K562 (cell line): ENCODE measurements around the gene N4BP3. TPM values are rescaled to one million over a fixed set of nuclear protein-coding genes. Genes with fewer than 3 reads are reported as not detected.

Experiments used
- CBFB ChIP-seq: sonication (generic); formaldehyde crosslinking; IDR thresholded peaks from 2 replicates; pipeline ENCODE4 v1.4.0; 2020; ENCODE audit warnings: mild to moderate bottlenecking, missing genetic modification reagents
- CC2D1A ChIP-seq: fragments of 450-650 bp; IDR thresholded peaks from 2 replicates; pipeline ENCODE4 v1.6.1; 2017; ENCODE audit warnings: mild to moderate bottlenecking
- CHCHD3 ChIP-seq: fragments of 250-450 bp; sonication (Bioruptor Pico); IDR thresholded peaks from 2 replicates; pipeline ENCODE4 v2.1.2; 2022; ENCODE audit warnings: mild to moderate bottlenecking
- CTBP1 ChIP-seq: fragments of 450-650 bp; IDR thresholded peaks from 2 replicates; pipeline ENCODE4 v1.6.1; 2016; ENCODE audit warnings: borderline replicate concordance
- DPF2 ChIP-seq: fragments of 450-650 bp; IDR thresholded peaks from 2 replicates; pipeline ENCODE4 v1.6.1; 2016
- HDAC8 ChIP-seq: fragments of 450-650 bp; IDR thresholded peaks from 2 replicates; pipeline ENCODE4 v1.6.1; 2016; ENCODE audit warnings: mild to moderate bottlenecking, missing genetic modification characterization, moderate library complexity, missing compliant biosample characterization
- HLTF ChIP-seq: fragments of 450-650 bp; IDR thresholded peaks from 2 replicates; pipeline ENCODE4 v1.6.1; 2016
- KDM5B ChIP-seq: fragments of 200-600 bp; sonication (generic); IDR thresholded peaks from 2 replicates; pipeline ENCODE4 v1.6.1; 2012; ENCODE audit warnings: low read depth, mild to moderate bottlenecking, moderate library complexity, low read length, control low read depth, inconsistent platforms; ENCODE audit not compliant: insufficient replicate concordance
- PKNOX1 ChIP-seq: fragments of 450-650 bp; IDR thresholded peaks from 2 replicates; pipeline ENCODE4 v1.6.1; 2016
- POU5F1 ChIP-seq: fragments of 150-350 bp; IDR thresholded peaks from 2 replicates; pipeline ENCODE4 v1.6.1; 2014; ENCODE audit warnings: borderline replicate concordance, low read length, low read depth, mild to moderate bottlenecking; ENCODE audit not compliant: partially characterized antibody
- RAD21 ChIP-seq, 2 experiments: fragments of 250-450 bp in 1 of 2; fragments of 450-650 bp in 1 of 2; sonication (Bioruptor Pico) in 1 of 2; formaldehyde crosslinking in 1 of 2; IDR thresholded peaks in 1 of 2; conservative IDR thresholded peaks in 1 of 2; 2 replicates each; pipeline versions ENCODE4 v1.4.0 to v1.8.0; 2020 to 2022; ENCODE audit warnings: mild to moderate bottlenecking in 2 of 2, moderate library complexity in 1 of 2
- RBM15 ChIP-seq: fragments of 200-400 bp; formaldehyde crosslinking; IDR thresholded peaks from 2 replicates; pipeline ENCODE4 v1.6.1; 2018; ENCODE audit warnings: mild to moderate bottlenecking, low read length, moderate library complexity; ENCODE audit not compliant: insufficient read depth
- SMAD3 ChIP-seq: fragments of 450-650 bp; formaldehyde crosslinking; conservative IDR thresholded peaks from 2 replicates; pipeline ENCODE4 v1.4.0; 2020; ENCODE audit warnings: mild to moderate bottlenecking
- SMAD4 ChIP-seq: fragments of 250-450 bp; sonication (Bioruptor Pico); conservative IDR thresholded peaks from 2 replicates; pipeline ENCODE4 v1.8.0; 2021; ENCODE audit warnings: inconsistent platforms, mild to moderate bottlenecking, moderate library complexity
- SMC3 ChIP-seq: conservative IDR thresholded peaks from 2 replicates; pipeline ENCODE4 v1.6.1; 2011; ENCODE audit warnings: low read depth, low read length, improper control_type of control experiment; ENCODE audit not compliant: insufficient read depth
- TARDBP ChIP-seq: fragments of 450-650 bp; IDR thresholded peaks from 2 replicates; pipeline ENCODE4 v1.6.1; 2016
- ZNF224 ChIP-seq: sonication (generic); formaldehyde crosslinking; IDR thresholded peaks from 2 replicates; pipeline ENCODE4 v1.8.0; 2022; ENCODE audit warnings: mild to moderate bottlenecking, missing genetic modification reagents
- ZNF253 ChIP-seq: fragments of 250-450 bp; sonication (Bioruptor Pico); conservative IDR thresholded peaks from 2 replicates; pipeline ENCODE4 v1.6.1; 2021; ENCODE audit warnings: mild to moderate bottlenecking
- ZNF282 ChIP-seq: sonication (generic); formaldehyde crosslinking; IDR thresholded peaks from 2 replicates; pipeline ENCODE4 v1.8.1; 2023; ENCODE audit warnings: missing genetic modification reagents
- ZNF436 ChIP-seq: fragments of 250-450, 450-650 bp; sonication (Bioruptor Pico); formaldehyde crosslinking; IDR thresholded peaks from 2 replicates; pipeline ENCODE4 v1.7.0; 2020; ENCODE audit warnings: mild to moderate bottlenecking
- ZNF77 ChIP-seq: fragments of 250-450 bp; sonication (Bioruptor Pico); IDR thresholded peaks from 2 replicates; pipeline ENCODE4 v1.5.0; 2020
- polyA plus RNA-seq, 8 experiments: library from polyadenylated mRNA; depleted of rRNA in 4 of 8; stranded (reverse) in 5 of 8; unstranded in 3 of 8; fragments of >200 nt; fragmentation: Nextera tagmentation in 2 of 8; fragmentation: Illumina TruSeq in 1 of 8; extraction: Ambion mirVana in 2 of 8; extraction: Trizol in 1 of 8; gene quantifications; 2 replicates each; pipeline versions ENCODE4 v1.2.1 to v1.2.3, GENCODE V29; 2011 to 2014; ENCODE audit warnings: inconsistent platforms in 1 of 8, missing spikeins in 1 of 8
- total RNA-seq, 7 experiments: library from RNA; depleted of rRNA in 6 of 7; stranded (reverse); fragments of >200 nt in 6 of 7; fragmentation: Illumina TruSeq in 2 of 7; extraction: Trizol in 2 of 7; gene quantifications; 2 replicates each; pipeline versions ENCODE4 v1.2.1 to v1.2.3, GENCODE V29; 2011 to 2021; ENCODE audit warnings: low replicate concordance in 1 of 7
- TF ChIP-seq, protein P1 (sequence below), 3 experiments: IDR thresholded peaks in 2 of 3; conservative IDR thresholded peaks in 1 of 3; 2 replicates each; pipeline ENCODE4 v1.5.1; 2011 to 2012; ENCODE audit warnings: low read length in 3 of 3, mild to moderate bottlenecking in 3 of 3, control low read depth in 2 of 3, improper control_type of control experiment in 1 of 3, inconsistent platforms in 1 of 3, low read depth in 1 of 3, mixed read lengths in 1 of 3, moderate library complexity in 1 of 3; ENCODE audit not compliant: insufficient read depth in 2 of 3
- TF ChIP-seq, protein P2 (sequence below): fragments of 250-450 bp; sonication (Bioruptor Pico); IDR thresholded peaks from 2 replicates; pipeline ENCODE4 v1.4.0; 2020
- TF ChIP-seq, protein P3 (sequence below): fragments of 450-650 bp; IDR thresholded peaks from 2 replicates; pipeline ENCODE4 v1.6.1; 2017; ENCODE audit warnings: antibody characterized with exemption

N4BP3 gene
- total and polyA plus RNA-seq, 9 of the 15 experiments (the other 6 are each of a cell fraction or from before 2014, with no cell fraction given), result 0.06 to 7.0 (median 2.4) TPM

- TF ChIP-seq KDM5B (no peak), ZNF224 (no peak), HLTF (no peak), CHCHD3 (no peak), CC2D1A (0 out of 2 replicates have a peak, but pooled peaks have one; percentile 14), ZNF77 (CRISPR knock-in tag) (no peak), RBM15 (no peak), SMC3 (peak; percentile 89), PKNOX1 (peak; percentile 44; the same call in 1 of the 2 replicates), HDAC8 (no peak), SMAD4 (no peak), TARDBP (0 out of 2 replicates have a peak, but pooled peaks have one; percentile 31), SMAD3 (CRISPR knock-in tag) (no peak), ZNF253 (CRISPR knock-in tag) (no peak), CTBP1 (peak; percentile 78; the same call in 1 of the 2 replicates), CBFB (CRISPR knock-in tag) (no peak), POU5F1 (no peak), ZNF282 (no peak), ZNF436 (CRISPR knock-in tag) (no peak), RAD21 (CRISPR knock-in tag; conservative IDR thresholded peaks at IDR 0.05 in 1 of 2, IDR thresholded peaks at IDR 0.05 in 1 of 2) (peak; percentile 63 to 80), DPF2 (no peak)
- TF ChIP-seq, protein P1, sequence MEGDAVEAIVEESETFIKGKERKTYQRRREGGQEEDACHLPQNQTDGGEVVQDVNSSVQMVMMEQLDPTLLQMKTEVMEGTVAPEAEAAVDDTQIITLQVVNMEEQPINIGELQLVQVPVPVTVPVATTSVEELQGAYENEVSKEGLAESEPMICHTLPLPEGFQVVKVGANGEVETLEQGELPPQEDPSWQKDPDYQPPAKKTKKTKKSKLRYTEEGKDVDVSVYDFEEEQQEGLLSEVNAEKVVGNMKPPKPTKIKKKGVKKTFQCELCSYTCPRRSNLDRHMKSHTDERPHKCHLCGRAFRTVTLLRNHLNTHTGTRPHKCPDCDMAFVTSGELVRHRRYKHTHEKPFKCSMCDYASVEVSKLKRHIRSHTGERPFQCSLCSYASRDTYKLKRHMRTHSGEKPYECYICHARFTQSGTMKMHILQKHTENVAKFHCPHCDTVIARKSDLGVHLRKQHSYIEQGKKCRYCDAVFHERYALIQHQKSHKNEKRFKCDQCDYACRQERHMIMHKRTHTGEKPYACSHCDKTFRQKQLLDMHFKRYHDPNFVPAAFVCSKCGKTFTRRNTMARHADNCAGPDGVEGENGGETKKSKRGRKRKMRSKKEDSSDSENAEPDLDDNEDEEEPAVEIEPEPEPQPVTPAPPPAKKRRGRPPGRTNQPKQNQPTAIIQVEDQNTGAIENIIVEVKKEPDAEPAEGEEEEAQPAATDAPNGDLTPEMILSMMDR (IDR thresholded peaks at IDR 0.05 in 2 of 3, conservative IDR thresholded peaks at IDR 0.05 in 1 of 3; ENCODE audit: insufficient read depth in 2 of 3, low read depth in 1 of 3, low read length in 3 of 3), result peak; percentile 78 to 87 (median 82)
- TF ChIP-seq, protein P2, sequence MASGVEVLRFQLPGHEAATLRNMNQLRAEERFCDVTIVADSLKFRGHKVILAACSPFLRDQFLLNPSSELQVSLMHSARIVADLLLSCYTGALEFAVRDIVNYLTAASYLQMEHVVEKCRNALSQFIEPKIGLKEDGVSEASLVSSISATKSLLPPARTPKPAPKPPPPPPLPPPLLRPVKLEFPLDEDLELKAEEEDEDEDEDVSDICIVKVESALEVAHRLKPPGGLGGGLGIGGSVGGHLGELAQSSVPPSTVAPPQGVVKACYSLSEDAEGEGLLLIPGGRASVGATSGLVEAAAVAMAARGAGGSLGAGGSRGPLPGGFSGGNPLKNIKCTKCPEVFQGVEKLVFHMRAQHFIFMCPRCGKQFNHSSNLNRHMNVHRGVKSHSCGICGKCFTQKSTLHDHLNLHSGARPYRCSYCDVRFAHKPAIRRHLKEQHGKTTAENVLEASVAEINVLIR, result no peak
- TF ChIP-seq, protein P3, sequence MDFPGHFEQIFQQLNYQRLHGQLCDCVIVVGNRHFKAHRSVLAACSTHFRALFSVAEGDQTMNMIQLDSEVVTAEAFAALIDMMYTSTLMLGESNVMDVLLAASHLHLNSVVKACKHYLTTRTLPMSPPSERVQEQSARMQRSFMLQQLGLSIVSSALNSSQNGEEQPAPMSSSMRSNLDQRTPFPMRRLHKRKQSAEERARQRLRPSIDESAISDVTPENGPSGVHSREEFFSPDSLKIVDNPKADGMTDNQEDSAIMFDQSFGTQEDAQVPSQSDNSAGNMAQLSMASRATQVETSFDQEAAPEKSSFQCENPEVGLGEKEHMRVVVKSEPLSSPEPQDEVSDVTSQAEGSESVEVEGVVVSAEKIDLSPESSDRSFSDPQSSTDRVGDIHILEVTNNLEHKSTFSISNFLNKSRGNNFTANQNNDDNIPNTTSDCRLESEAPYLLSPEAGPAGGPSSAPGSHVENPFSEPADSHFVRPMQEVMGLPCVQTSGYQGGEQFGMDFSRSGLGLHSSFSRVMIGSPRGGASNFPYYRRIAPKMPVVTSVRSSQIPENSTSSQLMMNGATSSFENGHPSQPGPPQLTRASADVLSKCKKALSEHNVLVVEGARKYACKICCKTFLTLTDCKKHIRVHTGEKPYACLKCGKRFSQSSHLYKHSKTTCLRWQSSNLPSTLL, result no peak
These were observed 32.9 kb downstream of the N4BP3 start (continued) for GRCh38 chr5:178145965-178146820.
